NCI-H2107 (cell line): Measurements from ENCODE around the gene OR4C5.
"Not testable (repeated sequence)": the region's sequence is repeated elsewhere in the genome, so short reads cannot be mapped to it uniquely, and the experiment has no call there.

Experiments used
- DNase-seq: peaks from one replicate; lab custom pipeline; 2025; lab: John Stamatoyannopoulos, UW

OR4C5 gene

DNA sequence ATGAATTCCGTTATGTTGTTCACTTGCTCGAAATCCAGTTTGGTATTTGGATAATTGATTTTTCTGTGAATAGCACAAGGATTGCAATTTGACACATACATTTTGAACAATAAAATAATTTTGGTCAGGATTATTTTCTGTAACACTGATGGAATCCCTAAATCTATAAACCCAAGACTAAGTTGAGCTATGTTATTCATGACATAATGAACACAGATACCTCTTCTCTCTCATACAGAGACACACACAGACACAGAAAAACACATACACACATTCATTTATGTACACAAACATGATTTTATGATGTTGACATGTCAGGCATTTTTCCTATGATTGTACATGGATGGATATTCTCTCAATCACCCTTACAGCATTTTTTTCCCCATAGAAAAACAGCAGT is at the start of gene OR4C5:
Gene OR4C5, minus strand, starts transcription at position 101 of the 400 bp plus-strand sequence. Its CDS starts 0 bp downstream, at position 101.
- no peak for DNase-seq

DNA sequence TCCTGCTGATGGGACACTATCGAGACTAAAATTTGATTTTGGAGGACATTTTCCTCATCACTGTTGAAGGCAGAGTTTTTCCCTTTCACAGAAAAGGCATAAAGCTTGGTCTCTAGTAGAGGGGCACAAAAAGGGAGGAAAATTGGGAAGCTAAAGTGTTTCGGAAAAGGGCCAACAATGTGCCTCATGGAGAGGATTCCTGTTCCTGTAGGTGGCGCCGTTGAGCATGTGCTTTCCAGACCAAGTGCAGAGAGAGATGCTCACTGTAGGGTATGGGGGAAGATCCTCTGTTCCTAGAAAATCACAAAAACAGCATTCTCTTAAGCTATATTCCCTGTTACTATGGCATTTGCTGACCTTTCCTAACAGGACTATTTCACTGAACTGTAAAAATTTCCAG is 18.4 kb upstream of the OR4C5 start:
- DNase-seq, result no peak

DNA sequence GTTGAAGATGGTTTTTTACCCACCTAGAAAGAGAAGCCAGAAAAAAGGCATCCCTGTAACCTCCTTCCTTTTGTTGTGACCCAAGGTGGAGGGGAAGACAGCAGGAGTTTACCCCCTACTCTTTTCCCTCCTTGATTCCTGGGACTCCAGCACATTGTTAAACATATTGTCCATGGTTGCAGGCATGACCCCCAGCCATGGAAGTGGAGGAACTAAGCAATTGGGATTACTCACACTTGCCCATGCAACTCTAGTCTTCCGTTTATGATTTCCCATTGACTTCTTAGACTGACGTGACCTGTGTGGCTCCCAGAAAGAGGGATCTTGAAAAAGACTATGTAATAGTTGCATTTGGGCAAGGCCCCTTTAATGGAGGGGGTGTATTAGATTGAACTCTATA is 17.9 kb upstream of the OR4C5 start:
- DNase-seq, result not testable (repeated sequence)

DNA sequence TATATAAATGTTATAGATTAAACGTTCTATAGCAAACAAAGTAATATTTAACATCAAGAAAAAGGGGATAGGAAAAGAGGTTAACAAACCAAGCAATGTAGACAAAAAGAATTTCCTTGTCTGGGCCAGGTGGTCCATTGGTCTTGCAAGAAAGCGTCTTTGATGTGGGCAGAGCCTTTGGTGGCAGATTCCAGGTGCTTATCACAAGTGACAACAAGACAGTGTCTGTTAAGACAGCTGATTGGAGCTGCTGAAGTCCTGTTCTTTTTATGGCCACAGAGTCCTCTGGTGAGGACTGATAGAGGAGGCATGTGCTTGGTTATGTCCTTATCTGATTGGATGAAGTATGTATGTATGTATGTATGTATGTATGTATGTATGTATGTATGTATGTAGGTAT is 5.0 kb downstream of the OR4C5 start:
- DNase-seq, result not testable (repeated sequence)

DNA sequence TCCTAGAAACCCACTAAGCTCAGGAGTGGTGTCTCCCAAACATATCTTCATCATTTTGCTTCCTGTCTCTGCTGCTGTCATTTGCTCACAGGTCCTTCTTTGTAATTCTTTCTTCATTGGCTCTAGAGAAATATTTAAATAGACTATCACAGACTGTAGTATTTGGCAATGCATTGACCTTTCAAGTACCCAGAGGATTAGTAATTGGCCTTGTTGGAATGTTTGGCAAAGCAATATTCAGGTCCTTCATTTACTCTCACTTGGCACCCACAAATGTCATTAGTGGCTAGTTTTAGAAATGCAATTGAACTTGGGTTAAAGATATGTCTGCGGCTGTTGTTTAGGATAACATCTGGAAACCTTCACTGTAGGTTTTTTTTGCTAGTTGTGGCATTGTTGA is 11.6 kb downstream of the OR4C5 start:
- DNase-seq, result no peak

DNA sequence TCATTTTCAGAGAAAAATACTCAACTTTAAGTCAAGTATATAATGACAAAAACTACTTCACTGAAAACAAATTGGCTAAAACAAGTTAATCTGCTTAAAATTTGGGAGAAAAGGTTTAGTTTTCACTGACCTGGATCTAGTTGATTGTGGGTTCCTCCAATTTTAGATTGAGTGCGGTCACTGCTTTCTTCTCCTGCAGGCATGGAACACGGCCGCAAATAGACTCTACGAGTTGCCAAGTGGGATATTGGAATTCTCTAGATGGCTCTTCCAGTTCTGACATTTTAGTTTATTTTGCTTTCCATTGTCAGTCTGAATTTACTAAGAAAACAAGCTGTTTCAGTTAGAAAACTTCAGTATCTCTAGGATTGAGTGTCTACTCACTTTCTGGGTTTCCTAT is 12.3 kb downstream of the OR4C5 start:
- no peak for DNase-seq

DNA sequence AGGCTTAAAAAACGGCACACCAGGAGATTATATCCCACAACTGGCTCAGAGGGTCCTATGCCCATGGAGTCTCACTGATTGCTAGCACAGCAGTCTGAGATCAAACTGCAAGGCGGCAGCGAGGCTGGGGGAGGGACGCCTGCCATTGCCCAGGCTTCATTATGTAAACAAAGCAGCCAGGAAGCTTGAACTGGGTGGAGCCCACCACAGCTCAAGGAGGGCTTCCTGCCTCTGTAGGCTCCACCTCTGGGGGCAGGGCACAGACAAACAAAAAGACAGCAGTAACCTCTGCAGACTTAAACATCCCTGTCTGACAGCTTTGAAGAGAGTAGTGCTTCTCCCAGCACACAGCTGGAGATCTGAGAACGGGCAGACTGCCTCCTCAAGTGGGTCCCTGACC is 20.0 kb downstream of the OR4C5 start:
- not testable (repeated sequence) for DNase-seq

DNA sequence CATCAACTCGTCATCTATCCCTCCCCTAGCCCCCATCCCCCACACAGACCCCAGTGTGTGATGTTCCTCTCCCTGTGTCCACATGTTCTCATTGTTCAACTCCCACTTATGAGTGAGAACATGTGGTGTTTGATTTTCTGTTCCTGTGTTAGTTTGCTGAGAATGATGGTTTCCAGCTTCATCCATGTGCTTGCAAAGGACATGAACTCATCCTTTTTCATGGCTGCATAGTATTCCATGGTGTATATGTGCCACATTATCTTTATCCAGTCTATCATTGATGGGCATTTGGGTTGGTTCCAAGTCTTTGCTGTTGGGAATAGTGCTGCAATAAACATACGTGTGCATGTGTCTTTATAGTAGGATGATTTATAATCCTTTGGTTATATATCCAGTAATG is 23.8 kb downstream of the OR4C5 start:
- not testable (repeated sequence) for DNase-seq

DNA sequence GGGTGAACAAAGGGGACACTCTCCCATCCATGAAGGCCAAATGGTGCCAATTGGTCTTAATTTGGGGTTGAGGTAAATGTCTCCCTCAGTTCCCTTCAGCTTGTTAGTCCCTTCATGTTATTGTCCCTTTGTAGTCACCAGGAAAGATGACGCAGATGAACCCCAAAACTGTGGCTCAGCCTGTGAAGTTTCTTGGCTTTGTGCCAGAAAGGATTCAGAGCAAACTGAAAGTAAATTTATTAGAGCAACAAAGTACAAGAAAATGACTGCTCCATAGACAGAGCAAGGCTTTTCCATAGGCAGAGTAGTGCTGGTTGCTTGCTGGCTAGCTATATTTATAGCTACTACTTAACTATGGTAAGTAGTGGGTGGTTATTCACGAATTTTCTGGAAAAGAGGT is 24.8 kb downstream of the OR4C5 start:
- DNase-seq, result no peak

DNA sequence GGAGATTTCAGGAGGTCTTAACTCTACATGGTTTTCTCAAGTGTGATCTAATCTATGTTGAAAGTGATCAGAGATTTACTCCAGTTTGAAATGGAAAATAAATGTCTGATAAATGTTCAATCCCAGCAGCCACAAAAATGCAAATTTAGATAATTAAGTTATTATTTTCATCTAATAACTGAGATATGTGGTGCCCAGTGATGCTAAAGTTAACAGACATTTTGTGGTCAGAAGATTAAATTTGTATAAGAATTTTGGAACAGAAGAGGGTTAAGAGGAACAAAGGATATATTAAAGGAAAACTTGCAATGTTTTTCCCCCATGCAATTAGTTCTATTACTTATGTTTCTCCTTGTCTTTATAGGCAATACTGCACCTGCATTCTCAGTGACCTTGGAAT is 41.6 kb downstream of the OR4C5 start, which contains the start of gene OR4C3:
Gene OR4C3, plus strand, starts transcription at position 301 of the 400 bp plus-strand sequence. CDS start 102 bp downstream, outside the sequence.
- DNase-seq, result not testable (repeated sequence)

DNA sequence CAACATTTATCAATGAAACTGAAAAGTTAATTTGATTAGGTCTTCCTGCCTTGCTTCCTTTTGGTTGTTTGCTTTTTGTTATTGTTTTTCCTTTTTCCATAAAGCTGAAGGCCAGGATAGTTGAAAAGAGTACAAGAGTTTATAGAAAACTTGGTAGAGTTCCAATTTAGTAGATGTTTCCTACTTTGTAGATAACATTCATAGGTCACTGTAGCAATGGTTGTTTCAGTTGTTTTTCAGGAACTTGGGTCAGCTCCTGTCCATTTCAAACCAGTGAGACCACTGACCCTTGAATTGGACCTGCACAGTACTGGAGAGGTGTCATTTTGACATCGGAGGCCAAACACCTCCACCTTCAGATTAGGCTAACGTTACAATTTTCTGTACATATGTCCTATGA is 46.5 kb downstream of the OR4C5 start:
- not testable (repeated sequence) for DNase-seq
